DMS79 (cell line): ENCODE results near the gene SLC2A4.
A peak's percentile ranks its signal among the peaks of the same experiment; 100 is the strongest.
"Not testable (repeated sequence)": the region's sequence is repeated elsewhere in the genome, so short reads cannot be mapped to it uniquely, and the experiment has no call there.

Source experiments
- DNase-seq: peaks from one replicate; lab custom pipeline; 2025; lab: John Stamatoyannopoulos, UW

The SLC2A4 gene

DNA sequence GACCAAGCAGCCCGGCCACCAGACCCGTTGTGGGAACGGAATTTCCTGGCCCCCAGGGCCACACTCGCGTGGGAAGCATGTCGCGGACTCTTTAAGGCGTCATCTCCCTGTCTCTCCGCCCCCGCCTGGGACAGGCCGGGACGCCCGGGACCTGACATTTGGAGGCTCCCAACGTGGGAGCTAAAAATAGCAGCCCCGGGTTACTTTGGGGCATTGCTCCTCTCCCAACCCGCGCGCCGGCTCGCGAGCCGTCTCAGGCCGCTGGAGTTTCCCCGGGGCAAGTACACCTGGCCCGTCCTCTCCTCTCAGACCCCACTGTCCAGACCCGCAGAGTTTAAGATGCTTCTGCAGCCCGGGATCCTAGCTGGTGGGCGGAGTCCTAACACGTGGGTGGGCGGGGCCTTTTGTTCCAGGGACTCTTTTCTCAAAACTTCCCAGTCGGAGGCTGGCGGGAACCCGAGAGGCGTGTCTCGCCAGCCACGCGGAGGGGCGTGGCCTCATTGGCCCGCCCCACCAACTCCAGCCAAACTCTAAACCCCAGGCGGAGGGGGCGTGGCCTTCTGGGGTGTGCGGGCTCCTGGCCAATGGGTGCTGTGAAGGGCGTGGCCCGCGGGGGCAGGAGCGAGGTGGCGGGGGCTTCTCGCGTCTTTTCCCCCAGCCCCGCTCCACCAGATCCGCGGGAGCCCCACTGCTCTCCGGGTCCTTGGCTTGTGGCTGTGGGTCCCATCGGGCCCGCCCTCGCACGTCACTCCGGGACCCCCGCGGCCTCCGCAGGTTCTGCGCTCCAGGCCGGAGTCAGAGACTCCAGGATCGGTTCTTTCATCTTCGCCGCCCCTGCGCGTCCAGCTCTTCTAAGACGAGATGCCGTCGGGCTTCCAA, at the start of gene SLC2A4:
SLC2A4 (plus strand) TSS at position 645 of the 879 bp plus-strand sequence; CDS start at position 862, 217 bp downstream.
- peak; percentile 58 for DNase-seq

DNA sequence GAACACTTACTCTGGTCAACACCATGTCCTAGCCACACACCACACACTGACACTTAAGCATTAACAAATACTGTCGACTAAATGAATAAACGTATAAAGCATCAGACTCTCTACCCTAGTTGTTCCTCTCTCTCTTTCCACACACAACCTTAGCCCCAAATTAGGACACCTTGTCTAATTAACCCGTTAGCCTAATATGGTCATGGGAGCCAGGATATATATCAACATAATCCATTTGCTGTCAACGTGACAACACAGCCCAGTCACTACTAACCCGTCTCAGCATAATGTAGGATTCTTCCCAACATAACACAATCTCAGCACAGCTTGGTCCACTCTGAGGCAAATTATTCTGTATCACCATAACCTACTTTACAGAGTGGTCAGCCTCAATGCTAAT, 49.4 kb upstream of the SLC2A4 start:
- no peak for DNase-seq

- DNase-seq, result no peak
Observed at GRCh38 chr17:7233701-7234082, 47.8 kb upstream of the SLC2A4 start.

- DNase-seq, result peak; percentile 86
Observed at GRCh38 chr17:7234083-7234951, 47.2 kb upstream of the SLC2A4 start, which contains the start of gene DVL2. TSS of gene DVL2 (minus strand) at chr17:7234517. CDS start at chr17:7234262, 255 bp downstream.

GRCh38 chr17:7235693-7236665, 45.5 kb upstream of the SLC2A4 start:
- DNase-seq, result no peak

- no peak for DNase-seq
Observed at GRCh38 chr17:7236808-7237207, 44.7 kb upstream of the SLC2A4 start.

GRCh38 chr17:7237266-7237760, 44.2 kb upstream of the SLC2A4 start:
- no peak for DNase-seq

DNA sequence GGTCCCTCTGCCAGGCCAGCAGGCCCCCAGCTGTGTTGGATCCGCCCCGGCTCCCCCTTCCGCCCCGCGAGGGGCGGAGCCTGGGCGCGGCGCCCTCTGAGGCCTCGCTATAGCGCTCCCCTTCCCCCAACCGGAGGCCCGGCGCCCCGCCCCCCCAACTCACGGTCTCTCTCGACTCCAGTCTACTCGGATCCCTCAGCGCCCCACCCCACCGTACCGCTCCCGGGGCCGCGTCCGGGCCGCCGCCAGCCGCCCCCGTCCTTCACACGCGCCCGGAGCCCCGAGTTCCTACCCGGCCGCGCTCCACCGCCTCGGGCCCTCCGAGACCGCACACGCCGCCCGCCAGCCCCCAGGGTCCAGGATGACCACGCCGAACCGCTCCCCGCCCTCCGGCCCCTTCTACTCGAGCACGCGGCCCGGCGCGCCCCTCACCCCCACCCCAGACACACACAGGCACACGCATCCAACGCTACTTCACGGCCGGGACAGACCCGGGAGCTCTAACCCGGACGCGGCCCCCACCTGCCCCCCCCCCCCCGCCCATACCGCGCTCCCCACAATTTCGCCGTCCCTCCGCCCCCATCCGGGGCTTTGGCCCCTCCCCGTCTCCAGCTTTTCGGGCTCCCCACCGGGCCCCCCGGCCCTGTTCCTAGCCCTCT, 43.6 kb upstream of the SLC2A4 start:
- DNase-seq, result no peak

DNA sequence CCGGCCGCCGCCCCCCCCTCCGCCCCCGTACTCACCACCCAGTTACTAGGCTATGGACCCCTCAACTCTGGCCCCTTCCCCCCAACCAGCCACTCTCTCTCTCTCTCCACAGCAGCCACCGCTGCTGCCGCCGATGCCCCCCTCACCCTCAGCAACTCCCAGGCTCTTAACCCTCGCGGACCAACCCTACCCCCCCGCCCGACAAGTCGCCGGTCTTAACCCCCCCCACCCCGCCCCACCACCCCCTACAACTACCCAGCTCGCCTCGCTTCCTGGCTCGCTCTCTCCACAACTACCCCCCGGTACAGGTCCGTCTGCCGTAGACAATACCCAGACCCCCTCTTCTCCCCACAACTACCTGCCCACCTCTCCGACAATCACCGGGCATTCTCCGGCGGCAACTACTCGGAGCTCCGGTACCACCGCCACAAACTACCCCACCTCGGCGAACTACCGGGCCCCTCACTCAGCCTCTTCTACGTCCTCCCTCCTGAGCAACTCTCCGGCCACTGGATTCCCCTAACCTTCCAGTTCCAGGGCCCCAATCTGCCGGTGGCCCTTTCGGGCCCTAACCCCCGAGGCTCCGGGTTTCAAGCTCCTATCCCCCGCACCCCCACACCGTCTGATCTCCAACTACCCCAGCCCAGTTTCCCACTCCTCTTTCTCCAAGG, 43.0 kb upstream of the SLC2A4 start:
- no peak for DNase-seq

DNA sequence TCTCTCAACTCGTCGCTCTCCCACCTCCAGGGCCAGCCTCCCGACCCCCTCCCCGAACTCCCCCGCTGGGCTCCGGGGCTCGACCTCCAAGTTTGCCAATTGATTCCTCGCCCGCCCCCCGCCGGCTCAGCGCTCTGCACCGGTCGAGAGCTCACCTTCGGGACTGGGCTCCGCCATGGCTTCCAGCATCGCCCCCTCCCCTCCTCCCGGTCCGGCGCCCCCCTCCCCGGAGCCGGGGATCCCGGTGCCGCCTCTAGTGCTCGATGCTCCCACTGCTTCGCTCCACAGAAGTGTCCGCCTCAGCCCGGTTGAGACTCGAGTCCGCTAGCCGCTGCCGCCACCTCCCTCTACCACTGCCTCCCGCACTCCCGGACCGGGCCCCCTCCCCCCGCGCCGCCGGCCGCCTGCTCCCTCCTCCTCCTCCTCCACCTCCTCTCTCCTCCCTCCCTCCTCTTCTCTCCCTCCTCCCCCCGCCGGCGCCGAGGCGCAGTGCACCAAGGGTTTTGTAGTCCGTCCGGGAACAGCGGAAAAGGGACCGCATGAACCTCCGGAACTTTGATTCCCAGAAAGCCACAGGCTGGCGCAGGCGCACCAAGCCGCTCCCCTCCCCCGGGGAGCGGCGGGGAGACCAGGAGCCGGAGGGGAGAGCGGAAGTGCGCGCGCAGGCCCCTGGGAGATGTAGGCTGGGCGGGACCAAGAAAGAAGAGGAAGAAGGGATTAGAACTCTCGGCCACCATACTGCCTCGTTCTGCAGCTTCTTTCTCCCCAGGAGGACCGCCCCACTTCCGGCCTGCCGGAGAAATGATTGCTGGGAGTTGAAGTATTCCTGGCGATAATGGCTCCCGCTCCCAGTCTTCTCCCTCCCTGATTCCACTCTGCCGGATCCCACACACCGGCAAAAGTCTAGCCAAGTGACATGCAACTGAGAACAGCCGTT, 42.2 kb upstream of the SLC2A4 start, which contains the start of gene PHF23:
PHF23 (minus strand) TSS at position 367 of the 937 bp plus-strand sequence; CDS start at position 189, 178 bp downstream.
- peak; percentile 98 for DNase-seq

GRCh38 chr17:7240375-7240774, 41.1 kb upstream of the SLC2A4 start:
- DNase-seq, result no peak

GRCh38 chr17:7241090-7241733, 40.3 kb upstream of the SLC2A4 start:
- no peak for DNase-seq

DNA sequence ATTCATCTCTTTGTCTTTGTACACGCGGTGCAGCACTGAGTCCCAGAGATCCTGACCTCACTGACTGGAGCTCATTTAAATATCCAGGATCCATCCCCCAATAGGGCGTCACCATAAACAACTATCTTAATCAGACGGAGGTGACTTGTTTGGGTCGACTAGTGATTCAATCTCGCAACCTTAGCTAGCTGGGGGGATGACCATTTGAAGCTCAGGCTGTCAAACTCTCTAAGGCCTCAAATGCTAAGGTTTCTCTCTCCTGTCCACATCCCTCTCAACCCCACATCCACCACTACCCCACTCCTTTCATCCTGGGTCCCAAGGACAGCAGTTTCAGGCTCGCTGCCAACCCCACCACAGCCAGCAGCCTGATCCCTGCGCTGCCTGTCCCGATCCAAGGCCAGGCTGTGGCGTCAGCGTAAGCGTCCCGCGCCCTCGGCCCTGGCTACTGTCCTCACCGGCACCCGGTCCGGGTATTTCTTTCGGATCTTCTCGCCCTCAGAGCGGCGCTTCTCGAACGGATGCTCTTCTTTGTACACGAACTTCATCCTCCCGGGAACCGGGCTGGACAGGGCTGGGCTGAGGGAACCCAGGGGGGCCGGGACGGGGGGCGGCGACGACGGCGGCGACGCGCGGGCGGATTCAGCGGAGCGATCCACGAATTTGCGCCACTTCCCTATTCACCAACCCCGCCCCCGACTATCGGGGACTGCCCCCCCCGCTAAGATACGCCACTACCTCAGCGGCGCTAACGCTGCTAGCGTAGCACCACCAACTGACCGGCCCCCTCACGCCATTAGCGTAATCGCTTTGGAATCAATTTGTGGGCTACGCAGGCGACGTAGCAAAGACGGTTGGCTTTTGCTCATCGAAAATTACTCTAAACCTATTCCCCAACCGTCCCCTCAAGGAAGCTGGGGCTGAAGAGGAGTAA, 39.5 kb upstream of the SLC2A4 start, which contains the start of gene GABARAP:
GABARAP (minus strand) TSS at position 667 of the 934 bp plus-strand sequence; CDS start at position 548, 119 bp downstream.
- DNase-seq, result peak; percentile 66

DNA sequence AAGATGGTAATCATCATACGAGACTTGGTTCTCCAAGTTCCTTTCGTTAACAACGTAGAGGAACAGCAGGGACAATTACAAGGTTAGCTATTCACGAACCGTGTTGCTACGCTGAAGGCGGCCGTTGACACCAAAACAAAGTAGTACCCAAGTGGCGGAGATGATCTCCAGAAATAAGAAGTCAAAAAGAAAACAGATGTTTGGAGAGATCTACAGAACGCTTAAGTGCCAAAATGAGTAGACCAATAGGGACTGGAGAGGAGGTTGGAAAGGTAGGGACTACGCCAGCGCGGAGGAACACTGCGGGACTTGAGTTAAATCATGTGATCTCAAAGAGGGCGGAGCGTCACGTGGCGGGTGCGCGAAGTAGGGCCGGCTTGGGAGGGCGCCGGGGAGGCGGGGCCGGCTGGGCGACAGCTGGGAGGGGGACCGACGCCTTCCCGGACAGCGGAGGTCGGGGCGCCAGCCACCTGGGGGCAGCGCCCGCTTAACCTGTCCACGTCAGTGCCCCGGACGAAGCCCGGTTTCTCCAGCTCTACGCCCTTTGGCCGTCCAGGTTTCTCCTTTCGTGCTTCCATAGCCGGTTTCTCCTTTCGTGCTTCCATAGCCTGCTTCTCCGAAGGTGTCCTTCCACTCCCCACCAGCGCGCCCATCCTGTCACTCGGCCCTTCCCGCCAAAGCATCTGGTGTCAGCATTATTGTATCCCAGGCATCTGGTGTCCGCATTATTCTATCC, 38.6 kb upstream of the SLC2A4 start:
- peak; percentile 84 for DNase-seq

DNA sequence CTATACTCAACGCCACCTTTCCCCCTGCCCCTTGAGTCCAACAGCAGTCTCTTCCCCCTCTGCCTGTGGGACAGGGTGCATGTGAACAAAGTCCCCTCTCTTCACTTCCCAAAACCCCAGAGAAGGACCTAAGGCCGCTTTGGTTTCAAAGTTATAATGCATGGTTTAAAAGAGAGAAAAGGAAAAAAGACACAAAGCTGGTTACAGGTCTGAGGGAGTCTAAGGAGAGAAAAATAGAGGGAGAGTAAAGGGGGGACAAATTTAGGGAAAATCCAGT, 38.1 kb upstream of the SLC2A4 start:
- DNase-seq, result no peak

DNA sequence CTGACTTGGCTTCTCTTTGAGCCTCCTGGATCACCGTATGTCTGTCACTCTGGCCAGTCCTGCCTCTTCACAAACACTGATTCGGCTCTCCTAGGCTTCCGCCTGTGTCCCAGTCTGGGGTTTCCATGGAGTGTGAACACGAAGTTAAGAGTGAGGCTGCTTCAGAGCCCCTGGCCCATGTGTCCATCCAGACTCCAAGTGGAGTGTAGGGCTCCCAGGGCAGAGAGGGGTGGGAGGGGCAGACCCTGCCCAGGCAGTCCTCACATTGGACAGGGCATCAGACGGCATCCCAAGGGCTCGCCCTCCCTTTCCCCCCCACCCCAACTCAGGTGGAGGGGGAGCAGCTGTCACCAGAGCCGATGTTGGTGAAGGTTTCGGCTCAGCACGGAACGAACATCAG, 37.7 kb upstream of the SLC2A4 start:
- not testable (repeated sequence) for DNase-seq

GRCh38 chr17:7246779-7247178, 34.7 kb upstream of the SLC2A4 start:
- DNase-seq, result no peak
